Measurements from ENCODE around the gene FBXL16. TPM values are rescaled to one million over a fixed set of nuclear protein-coding genes. Genes with fewer than 3 reads are reported as not detected.
"Not testable (repeated sequence)": the region's sequence is repeated elsewhere in the genome, so short reads cannot be mapped to it uniquely, and the experiment has no call there.

Gene FBXL16
- total RNA-seq, 2 donors from 2014 or later: 1.3 to 1.7 TPM

- Histone ChIP-seq H3K4me3 (no peak overlapping the region), H3K4me1 (peaks cover 0 to 44% of the 10 kb centered on the region in 2 donors), H3K27me3 (peaks cover 17 to 25% of the 10 kb centered on the region in 2 donors), H3K27ac (no peak overlapping the region), H3K9me3 (no peaks in the 10 kb centered on the region), H3K36me3 (no peaks in the 10 kb centered on the region)
- no peak for DNase-seq (ENCODE audit: low spot score)
- TF ChIP-seq CTCF (IDR thresholded peaks at IDR 0.05): no peak
Measured at GRCh38 chr16:693364-693763, 12.2 kb downstream of the FBXL16 start.

- no peak for DNase-seq (ENCODE audit: low spot score)
- peaks cover 0 to 44% of the 10 kb centered on the region in 2 donors for H3K4me1 ChIP-seq
- no peak overlapping the region for H3K4me3 ChIP-seq
- no peak for TF ChIP-seq CTCF (IDR thresholded peaks at IDR 0.05)
- H3K27me3 ChIP-seq: peaks cover 17 to 25% of the 10 kb centered on the region in 2 donors
- H3K27ac ChIP-seq: no peak overlapping the region
- no peaks in the 10 kb centered on the region for H3K9me3 ChIP-seq
- no peaks in the 10 kb centered on the region for H3K36me3 ChIP-seq
Measured at GRCh38 chr16:692356-693108, 13.1 kb downstream of the FBXL16 start.

- H3K9me3 ChIP-seq; H3K27ac ChIP-seq; H3K4me3 ChIP-seq; H3K36me3 ChIP-seq; DNase-seq (ENCODE audit: low spot score): not testable (repeated sequence)
- Histone ChIP-seq H3K27me3 (peaks cover 16 to 25% of the 10 kb centered on the region in 2 donors), H3K4me1 (peaks cover 0 to 44% of the 10 kb centered on the region in 2 donors)
Measured at GRCh38 chr16:691242-691641, 14.4 kb downstream of the FBXL16 start.

GRCh38 chr16:689175-689897 lies 16.3 kb downstream of the FBXL16 start:
- no peaks in the 10 kb centered on the region for H3K9me3 ChIP-seq
- peak overlapping the region in 1 of 2 donors; percentile 85 for H3K27ac ChIP-seq
- peaks cover 9% of the 10 kb centered on the region for H3K36me3 ChIP-seq
- no peak for DNase-seq (ENCODE audit: low spot score)
- no peak for TF ChIP-seq CTCF (IDR thresholded peaks at IDR 0.05)
- H3K27me3 ChIP-seq: peaks cover under 1 to 11% of the 10 kb centered on the region in 2 donors
- peaks cover 0 to 44% of the 10 kb centered on the region in 2 donors for H3K4me1 ChIP-seq
- peak overlapping the region; percentile 92 to 99 for H3K4me3 ChIP-seq

GRCh38 chr16:687499-687898 lies 18.1 kb downstream of the FBXL16 start:
- no peak overlapping the region for H3K4me3 ChIP-seq
- peaks cover 16% of the 10 kb centered on the region for H3K36me3 ChIP-seq
- TF ChIP-seq CTCF (IDR thresholded peaks at IDR 0.05): no peak
- peaks cover 0 to 47% of the 10 kb centered on the region in 2 donors for H3K4me1 ChIP-seq
- no peaks in the 10 kb centered on the region for H3K9me3 ChIP-seq
- DNase-seq (ENCODE audit: low spot score): no peak
- no peak overlapping the region for H3K27ac ChIP-seq
- H3K27me3 ChIP-seq: no peaks in the 10 kb centered on the region

Measured in right atrium auricular region (tissue), 2 donors.